Endodermal cell (in vitro differentiated cells): ENCODE data around the gene ANKRD45. TPM values are rescaled to one million over a fixed set of nuclear protein-coding genes. Genes with fewer than 3 reads are reported as not detected.

Experiments
- DNase-seq: peaks from one replicate; pipeline ENCODE4 v3.0.0-alpha.2; 2017
- H3K27ac ChIP-seq: 2 replicates; pipeline ENCODE4 v1.5.1; 2013; ENCODE audit warnings: mild to moderate bottlenecking, low read depth, low read length, moderate library complexity
- H3K27me3 ChIP-seq: 2 replicates; pipeline ENCODE4 v1.6.1; 2013; ENCODE audit warnings: mild to moderate bottlenecking, low read length, moderate library complexity; ENCODE audit not compliant: insufficient read depth, control insufficient read depth, poor library complexity, severe bottlenecking
- H3K36me3 ChIP-seq: 2 replicates; pipeline ENCODE4 v1.7.0; 2013; ENCODE audit warnings: mild to moderate bottlenecking, low read length, moderate library complexity; ENCODE audit not compliant: control insufficient read depth, insufficient read depth
- H3K4me1 ChIP-seq: one replicate; pipeline ENCODE4 v1.7.0; 2013; ENCODE audit warnings: low read length; ENCODE audit not compliant: control insufficient read depth, insufficient read depth
- H3K4me3 ChIP-seq: 2 replicates; pipeline ENCODE4 v1.5.1; 2013; ENCODE audit warnings: mild to moderate bottlenecking, low read length, moderate library complexity
- H3K9ac ChIP-seq: 2 replicates; pipeline ENCODE4 v1.6.1; 2013; ENCODE audit warnings: mild to moderate bottlenecking, low read length, moderate library complexity; ENCODE audit not compliant: poor library complexity, severe bottlenecking; ENCODE audit errors: extremely low read depth
- H3K9me3 ChIP-seq: 2 replicates; pipeline ENCODE4 v1.6.1; 2013; ENCODE audit warnings: mild to moderate bottlenecking, low read length, moderate library complexity; ENCODE audit not compliant: control insufficient read depth
- H3K27ac Mint-ChIP-seq: 2 replicates; pipeline ENCODE4 v1.8.0; 2020; ENCODE audit warnings: mixed read lengths
- H3K27me3 Mint-ChIP-seq: 2 replicates; pipeline ENCODE4 v1.8.0; 2021; ENCODE audit warnings: mild to moderate bottlenecking, mixed read lengths; ENCODE audit not compliant: insufficient read depth
- H3K36me3 Mint-ChIP-seq: 2 replicates; pipeline ENCODE4 v1.8.0; 2020; ENCODE audit warnings: low read depth, mixed read lengths
- H3K4me1 Mint-ChIP-seq: 2 replicates; pipeline ENCODE4 v1.8.0; 2020; ENCODE audit warnings: mixed read lengths
- H3K4me3 Mint-ChIP-seq: 2 replicates; pipeline ENCODE4 v1.8.0; 2020; ENCODE audit warnings: mild to moderate bottlenecking, moderate library complexity, mixed read lengths
- H3K9me3 Mint-ChIP-seq: 2 replicates; pipeline ENCODE4 v1.8.0; 2020; ENCODE audit warnings: mild to moderate bottlenecking, mixed read lengths
- WGBS, 2 experiments: methylation state at CpG; one replicate each; pipeline versions ENCODE4 v1.1.5 to v1.1.7; 2013; ENCODE audit warnings: missing lambda C conversion rate in 2 of 2, mixed read lengths in 1 of 2; ENCODE audit not compliant: insufficient coverage in 1 of 2, insufficient read length in 1 of 2; 5-methylcytosine and 5-hydroxymethylcytosine counted together
- total RNA-seq, 2 donors: library from RNA; stranded (reverse); fragmentation: NEBNext Ultra II Directional in 1 of 2; extraction: Animal tissue kit (Norgen Biotek cat#: 25700) in 1 of 2; gene quantifications; 2 replicates in 1 of 2; 3 replicates in 1 of 2; pipeline ENCODE4 v1.2.1, GENCODE V29; 2021
- TF ChIP-seq, protein P1 (sequence below): fragments of 200-600 bp; sonication (generic); conservative IDR thresholded peaks from 2 replicates; pipeline ENCODE4 v1.5.0; 2021; ENCODE audit warnings: antibody characterized with exemption, mild to moderate bottlenecking

ANKRD45 gene
- total RNA-seq, 2 donors from 2014 or later: 1.5 to 1.9 TPM

DNA sequence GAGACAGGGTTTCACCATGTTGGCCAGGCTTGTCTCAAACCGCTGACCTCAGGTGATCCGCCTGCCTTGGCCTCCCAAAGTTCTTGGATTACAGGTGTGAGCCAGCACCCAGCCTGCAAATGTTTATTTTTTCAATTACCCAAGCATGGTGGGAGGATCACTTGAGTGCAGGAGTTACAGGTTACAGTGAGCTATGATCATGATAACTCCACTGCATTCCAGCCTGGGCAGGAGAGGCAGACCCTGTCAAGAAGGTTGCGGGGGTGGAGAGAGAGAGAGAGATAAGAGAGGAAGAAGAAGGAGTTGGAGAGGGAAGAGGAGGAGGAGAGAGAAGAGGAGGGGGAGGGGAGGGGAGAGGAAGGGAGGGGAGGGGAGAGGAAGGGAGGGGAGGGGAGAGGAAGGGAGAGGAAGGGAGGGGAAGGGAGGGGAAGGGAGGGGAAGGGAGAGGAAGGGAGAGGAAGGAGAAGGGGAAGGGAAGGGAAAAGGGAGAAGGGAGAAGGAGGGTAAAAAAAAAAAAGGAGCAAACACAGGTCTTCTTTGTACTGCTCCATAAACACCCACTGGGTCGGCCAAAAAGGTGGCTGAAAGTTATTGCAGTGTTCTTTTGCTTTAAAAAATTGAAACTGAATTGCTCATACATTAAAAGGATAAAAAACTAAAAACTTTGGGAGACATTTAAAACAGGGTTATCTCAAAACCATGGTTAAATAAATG, 61.0 kb downstream of the ANKRD45 start:
- H3K4me3 ChIP-seq: no peak overlapping the region
- H3K4me1 ChIP-seq: no peaks in the 10 kb centered on the region
- TF ChIP-seq, protein P1, sequence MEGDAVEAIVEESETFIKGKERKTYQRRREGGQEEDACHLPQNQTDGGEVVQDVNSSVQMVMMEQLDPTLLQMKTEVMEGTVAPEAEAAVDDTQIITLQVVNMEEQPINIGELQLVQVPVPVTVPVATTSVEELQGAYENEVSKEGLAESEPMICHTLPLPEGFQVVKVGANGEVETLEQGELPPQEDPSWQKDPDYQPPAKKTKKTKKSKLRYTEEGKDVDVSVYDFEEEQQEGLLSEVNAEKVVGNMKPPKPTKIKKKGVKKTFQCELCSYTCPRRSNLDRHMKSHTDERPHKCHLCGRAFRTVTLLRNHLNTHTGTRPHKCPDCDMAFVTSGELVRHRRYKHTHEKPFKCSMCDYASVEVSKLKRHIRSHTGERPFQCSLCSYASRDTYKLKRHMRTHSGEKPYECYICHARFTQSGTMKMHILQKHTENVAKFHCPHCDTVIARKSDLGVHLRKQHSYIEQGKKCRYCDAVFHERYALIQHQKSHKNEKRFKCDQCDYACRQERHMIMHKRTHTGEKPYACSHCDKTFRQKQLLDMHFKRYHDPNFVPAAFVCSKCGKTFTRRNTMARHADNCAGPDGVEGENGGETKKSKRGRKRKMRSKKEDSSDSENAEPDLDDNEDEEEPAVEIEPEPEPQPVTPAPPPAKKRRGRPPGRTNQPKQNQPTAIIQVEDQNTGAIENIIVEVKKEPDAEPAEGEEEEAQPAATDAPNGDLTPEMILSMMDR: no peak
- 83 to 96% methylated on average over 1 to 4 of the region's 4 CpGs for WGBS, 2 experiments
- H3K9me3 ChIP-seq: peaks cover 25% of the 10 kb centered on the region
- H3K27ac ChIP-seq: no peak overlapping the region
- Mint-ChIP-seq H3K27ac (no peak overlapping the region), H3K36me3 (no peaks in the 10 kb centered on the region), H3K4me3 (no peak overlapping the region), H3K27me3 (peaks cover 3% of the 10 kb centered on the region), H3K9me3 (peaks cover 44% of the 10 kb centered on the region), H3K4me1 (no peaks in the 10 kb centered on the region)
- no peak overlapping the region for H3K9ac ChIP-seq
- DNase-seq: no peak
- H3K36me3 ChIP-seq: no peaks in the 10 kb centered on the region
- no peaks in the 10 kb centered on the region for H3K27me3 ChIP-seq

- H3K27ac Mint-ChIP-seq: peak within 1 kb of the TSS; percentile 66
- WGBS, 2 experiments: 84 to 100% methylated on average over 2 to 5 of the region's 5 CpGs
- H3K9me3 ChIP-seq: no peaks in the 10 kb centered on the region
- H3K36me3 Mint-ChIP-seq: no peaks in the 10 kb centered on the region
- DNase-seq: no peak
- H3K4me3 Mint-ChIP-seq: no peak within 1 kb of the TSS
- H3K27ac ChIP-seq: no peak within 1 kb of the TSS
- H3K27me3 Mint-ChIP-seq: no peaks in the 10 kb centered on the region
- no peaks in the 10 kb centered on the region for H3K27me3 ChIP-seq
- TF ChIP-seq, protein P1: no peak
- no peak within 1 kb of the TSS for H3K4me3 ChIP-seq
- no peaks in the 10 kb centered on the region for H3K36me3 ChIP-seq
- H3K9ac ChIP-seq: no peak within 1 kb of the TSS
- no peaks in the 10 kb centered on the region for H3K4me1 ChIP-seq
- H3K4me1 Mint-ChIP-seq: peaks cover 6% of the 10 kb centered on the region
- peaks cover 5% of the 10 kb centered on the region for H3K9me3 Mint-ChIP-seq
Observed at GRCh38 chr1:173603056-173603591, 66.5 kb downstream of the ANKRD45 start, which contains the start of gene SLC9C2. TSS of gene SLC9C2 (minus strand) at chr1:173603072. CDS start at chr1:173601776, 1,296 bp downstream.

- Mint-ChIP-seq H3K4me3 (no peak overlapping the region), H3K27me3 (no peaks in the 10 kb centered on the region), H3K27ac (no peak overlapping the region), H3K36me3 (no peaks in the 10 kb centered on the region), H3K4me1 (peaks cover 6% of the 10 kb centered on the region), H3K9me3 (no peaks in the 10 kb centered on the region)
- H3K9me3 ChIP-seq: no peaks in the 10 kb centered on the region
- DNase-seq: no peak
- no peak overlapping the region for H3K9ac ChIP-seq
- 96% methylated on average over 2 of the region's 2 CpGs; no CpG with 5 or more reads in 1 of the 2 experiments for WGBS, 2 experiments
- H3K4me3 ChIP-seq: no peak overlapping the region
- no peak overlapping the region for H3K27ac ChIP-seq
- TF ChIP-seq, protein P1: no peak
- H3K27me3 ChIP-seq: no peaks in the 10 kb centered on the region
- no peaks in the 10 kb centered on the region for H3K36me3 ChIP-seq
- no peaks in the 10 kb centered on the region for H3K4me1 ChIP-seq
Observed at GRCh38 chr1:173601588-173601987, 68.1 kb downstream of the ANKRD45 start.
